Ovary (tissue), 3 donors: ENCODE results near the gene RABAC1.

ENCODE experiments used
- EP300 ChIP-seq: sonication (generic); formaldehyde crosslinking; IDR thresholded peaks from one replicate; pipeline ENCODE4 v1.6.1; 2017; ENCODE audit warnings: antibody characterized with exemption
- POLR2A ChIP-seq: fragments of 450-650 bp; IDR thresholded peaks from one replicate; pipeline ENCODE4 v1.6.1; 2017; ENCODE audit warnings: antibody characterized with exemption, mild to moderate bottlenecking, moderate library complexity
- TF ChIP-seq, protein P1 (sequence below), 3 donors: fragments of 450-650 bp in 2 of 3; fragments of 200-600 bp in 1 of 3; IDR thresholded peaks; one replicate each; pipeline versions ENCODE4 v1.5.1 to v1.8.0; 2016 to 2022; ENCODE audit warnings: antibody characterized with exemption in 3 of 3, mild to moderate bottlenecking in 1 of 3
- donor health status: DM: no; HTN: no; CAD: no.

DNA sequence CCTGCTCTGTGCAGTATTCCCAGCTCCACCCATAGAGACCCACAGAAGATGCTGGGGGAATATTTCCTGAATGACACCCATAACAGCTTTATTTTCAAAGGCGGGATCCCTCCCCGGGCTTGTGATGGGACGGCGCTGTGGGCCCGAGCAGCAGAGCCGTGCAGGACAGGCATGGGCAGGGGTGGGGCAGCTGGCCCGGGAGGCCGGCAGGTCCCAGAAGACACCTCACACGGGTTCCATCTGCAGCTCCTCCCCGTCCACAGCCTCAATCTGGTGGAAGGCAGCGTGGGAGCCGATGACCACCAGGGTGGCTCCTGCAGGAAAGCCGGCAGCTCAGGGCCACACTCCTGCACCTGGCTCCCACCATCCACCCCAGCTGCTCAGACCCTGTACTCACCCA is 2.5 kb downstream of the RABAC1 start:
- TF ChIP-seq, protein P1, sequence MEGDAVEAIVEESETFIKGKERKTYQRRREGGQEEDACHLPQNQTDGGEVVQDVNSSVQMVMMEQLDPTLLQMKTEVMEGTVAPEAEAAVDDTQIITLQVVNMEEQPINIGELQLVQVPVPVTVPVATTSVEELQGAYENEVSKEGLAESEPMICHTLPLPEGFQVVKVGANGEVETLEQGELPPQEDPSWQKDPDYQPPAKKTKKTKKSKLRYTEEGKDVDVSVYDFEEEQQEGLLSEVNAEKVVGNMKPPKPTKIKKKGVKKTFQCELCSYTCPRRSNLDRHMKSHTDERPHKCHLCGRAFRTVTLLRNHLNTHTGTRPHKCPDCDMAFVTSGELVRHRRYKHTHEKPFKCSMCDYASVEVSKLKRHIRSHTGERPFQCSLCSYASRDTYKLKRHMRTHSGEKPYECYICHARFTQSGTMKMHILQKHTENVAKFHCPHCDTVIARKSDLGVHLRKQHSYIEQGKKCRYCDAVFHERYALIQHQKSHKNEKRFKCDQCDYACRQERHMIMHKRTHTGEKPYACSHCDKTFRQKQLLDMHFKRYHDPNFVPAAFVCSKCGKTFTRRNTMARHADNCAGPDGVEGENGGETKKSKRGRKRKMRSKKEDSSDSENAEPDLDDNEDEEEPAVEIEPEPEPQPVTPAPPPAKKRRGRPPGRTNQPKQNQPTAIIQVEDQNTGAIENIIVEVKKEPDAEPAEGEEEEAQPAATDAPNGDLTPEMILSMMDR (IDR thresholded peaks at IDR 0.05) = no peak
- TF ChIP-seq POLR2A = no peak
- TF ChIP-seq EP300 = no peak
